GM12873 (cell line): Measurements from ENCODE around the gene ACTRT2.

ENCODE experiments used
- TF ChIP-seq, protein P1 (sequence below): IDR thresholded peaks from 2 replicates; pipeline ENCODE4 v1.5.1; 2012; ENCODE audit warnings: low read depth, mild to moderate bottlenecking, moderate library complexity, low read length, control low read depth; ENCODE audit not compliant: insufficient read depth; ENCODE audit errors: missing control alignments

ACTRT2 gene

DNA sequence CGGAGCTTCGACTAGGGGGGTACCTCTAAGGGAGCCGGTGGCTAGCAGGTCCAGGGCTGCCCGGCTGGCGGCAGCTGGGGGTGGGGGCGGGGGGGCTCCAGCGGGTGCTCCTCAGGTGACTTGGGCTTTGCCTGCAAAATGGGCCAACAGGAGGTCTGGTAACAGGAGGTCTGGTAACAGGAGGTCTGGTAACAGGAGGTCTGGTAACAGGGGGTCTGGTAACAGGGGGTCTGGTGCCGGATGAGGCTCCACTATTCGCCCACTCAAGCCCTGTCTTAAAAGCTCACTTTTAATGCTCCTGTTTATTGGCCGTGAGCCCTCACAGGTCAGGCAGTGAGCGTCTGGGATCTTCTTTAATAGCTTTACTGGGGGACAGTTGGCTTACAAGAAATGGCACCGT, 40.4 kb upstream of the ACTRT2 start:
- TF ChIP-seq, protein P1, sequence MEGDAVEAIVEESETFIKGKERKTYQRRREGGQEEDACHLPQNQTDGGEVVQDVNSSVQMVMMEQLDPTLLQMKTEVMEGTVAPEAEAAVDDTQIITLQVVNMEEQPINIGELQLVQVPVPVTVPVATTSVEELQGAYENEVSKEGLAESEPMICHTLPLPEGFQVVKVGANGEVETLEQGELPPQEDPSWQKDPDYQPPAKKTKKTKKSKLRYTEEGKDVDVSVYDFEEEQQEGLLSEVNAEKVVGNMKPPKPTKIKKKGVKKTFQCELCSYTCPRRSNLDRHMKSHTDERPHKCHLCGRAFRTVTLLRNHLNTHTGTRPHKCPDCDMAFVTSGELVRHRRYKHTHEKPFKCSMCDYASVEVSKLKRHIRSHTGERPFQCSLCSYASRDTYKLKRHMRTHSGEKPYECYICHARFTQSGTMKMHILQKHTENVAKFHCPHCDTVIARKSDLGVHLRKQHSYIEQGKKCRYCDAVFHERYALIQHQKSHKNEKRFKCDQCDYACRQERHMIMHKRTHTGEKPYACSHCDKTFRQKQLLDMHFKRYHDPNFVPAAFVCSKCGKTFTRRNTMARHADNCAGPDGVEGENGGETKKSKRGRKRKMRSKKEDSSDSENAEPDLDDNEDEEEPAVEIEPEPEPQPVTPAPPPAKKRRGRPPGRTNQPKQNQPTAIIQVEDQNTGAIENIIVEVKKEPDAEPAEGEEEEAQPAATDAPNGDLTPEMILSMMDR = no peak

DNA sequence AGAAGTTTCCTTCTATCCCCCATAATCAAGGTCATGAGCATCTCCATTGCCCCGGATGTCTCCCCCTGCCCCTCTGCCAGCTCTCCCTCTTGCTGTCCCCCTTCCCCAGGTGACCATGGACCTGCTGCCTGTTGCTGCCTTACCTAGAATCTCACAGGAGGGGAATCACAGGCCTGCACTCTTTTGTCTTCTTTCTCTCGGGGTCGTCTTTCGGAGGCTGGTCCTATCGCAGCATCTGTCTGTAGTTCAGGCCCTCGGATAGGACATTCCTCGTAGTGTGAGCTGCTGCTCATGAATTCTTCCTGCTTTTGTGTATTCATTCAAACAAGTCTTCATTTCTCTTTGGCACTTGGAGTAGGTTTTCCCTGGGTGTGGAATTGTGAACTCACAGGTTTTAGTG, 39.9 kb upstream of the ACTRT2 start:
- TF ChIP-seq, protein P1 = no peak

- TF ChIP-seq, protein P1 = no peak
Measured at GRCh38 chr1:2981981-2982614, 39.2 kb upstream of the ACTRT2 start.

DNA sequence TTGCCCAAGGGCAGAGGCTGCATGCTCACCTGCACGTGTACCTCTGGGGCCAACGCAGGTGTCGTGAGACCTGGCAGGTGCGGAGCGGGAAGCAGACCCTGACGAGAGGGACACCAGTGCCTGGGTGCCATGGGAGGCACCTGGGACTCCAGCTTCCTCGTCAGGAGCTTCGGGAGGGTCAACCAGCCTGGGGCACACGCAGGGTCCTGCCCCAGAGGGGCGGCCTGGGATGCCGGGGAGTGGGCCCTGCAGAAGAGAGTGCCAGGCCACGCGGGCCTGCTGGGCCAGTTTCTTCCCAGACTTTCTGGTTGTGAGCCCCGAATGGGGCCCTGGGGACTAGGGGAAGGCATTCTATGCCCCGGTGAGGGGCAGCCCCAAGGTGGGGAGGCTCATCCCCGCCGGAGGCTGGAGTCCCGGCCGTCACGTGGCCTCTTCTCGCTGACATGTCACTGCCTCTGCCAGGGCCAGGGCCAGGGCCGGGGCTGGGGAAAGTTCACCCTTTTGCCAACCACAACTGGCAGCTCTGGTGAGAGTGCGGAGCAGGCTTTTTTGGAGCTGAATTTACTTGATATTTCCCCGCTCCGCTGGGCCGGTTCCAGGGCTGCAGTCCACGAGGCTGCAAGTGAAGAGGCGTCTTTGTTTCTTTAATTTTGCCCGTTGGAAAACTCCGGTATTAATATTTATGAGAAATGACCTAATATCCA, 38.5 kb upstream of the ACTRT2 start:
- TF ChIP-seq, protein P1 = no peak

- TF ChIP-seq, protein P1 = no peak
Measured at GRCh38 chr1:2983319-2983705, 38.0 kb upstream of the ACTRT2 start.

- TF ChIP-seq, protein P1 = no peak
Measured at GRCh38 chr1:2983706-2984398, 37.4 kb upstream of the ACTRT2 start.

DNA sequence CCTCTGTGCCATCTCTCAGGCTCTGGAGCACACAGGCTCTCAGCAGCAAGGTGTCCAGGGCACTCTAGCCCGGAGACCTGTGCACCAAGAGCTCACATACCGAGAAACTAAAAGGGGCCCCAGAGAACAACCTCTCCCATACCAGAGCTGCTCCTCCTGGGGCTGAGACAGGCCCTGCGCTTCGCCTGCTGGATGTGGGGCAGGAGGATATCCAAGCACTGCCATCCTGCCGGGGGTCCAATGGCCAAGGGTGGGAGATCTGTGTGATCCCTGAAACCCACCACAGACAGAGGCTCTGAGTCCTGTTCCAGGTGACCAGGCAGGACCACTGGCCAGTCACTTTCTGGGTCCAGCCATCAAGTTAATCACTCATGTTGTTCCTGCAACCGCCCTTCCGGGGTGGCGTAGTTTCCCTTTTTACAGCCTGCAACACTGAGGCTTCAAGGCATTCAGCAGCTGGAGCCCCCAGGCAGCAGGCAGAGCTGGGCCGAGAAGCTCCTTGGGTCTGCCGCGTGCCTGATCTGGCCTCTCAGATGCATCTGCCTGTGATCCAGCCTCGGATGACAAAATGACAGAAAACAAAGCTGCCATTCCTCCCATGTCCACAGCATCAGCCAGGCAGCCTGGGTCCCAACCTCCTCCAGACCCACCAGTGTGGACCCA, 36.7 kb upstream of the ACTRT2 start:
- TF ChIP-seq, protein P1 = no peak
